GM21367 (cell line): ENCODE results near the gene DEFB108B.
"Not testable (repeated sequence)": the region's sequence is repeated elsewhere in the genome, so short reads cannot be mapped to it uniquely, and the experiment has no call there.

Experiments
- ATAC-seq: cut with Tn5 transposase; IDR thresholded peaks from one replicate; pipeline ENCODE4 v1.9.1; 2021; ENCODE audit not compliant: unreplicated experiment

DEFB108B gene

GRCh38 chr11:71832811-71833210 lies at the start of gene DEFB108B:
Gene DEFB108B (plus strand): TSS chr11:71833200. CDS start chr11:71833200, 0 bp downstream.
- ATAC-seq, result not testable (repeated sequence)

- ATAC-seq, result peak; percentile 35
Observed at GRCh38 chr11:71786114-71786847, 46.7 kb upstream of the DEFB108B start.

- peak; percentile 89 for ATAC-seq
Observed at GRCh38 chr11:71786848-71787097, 46.2 kb upstream of the DEFB108B start.

DNA sequence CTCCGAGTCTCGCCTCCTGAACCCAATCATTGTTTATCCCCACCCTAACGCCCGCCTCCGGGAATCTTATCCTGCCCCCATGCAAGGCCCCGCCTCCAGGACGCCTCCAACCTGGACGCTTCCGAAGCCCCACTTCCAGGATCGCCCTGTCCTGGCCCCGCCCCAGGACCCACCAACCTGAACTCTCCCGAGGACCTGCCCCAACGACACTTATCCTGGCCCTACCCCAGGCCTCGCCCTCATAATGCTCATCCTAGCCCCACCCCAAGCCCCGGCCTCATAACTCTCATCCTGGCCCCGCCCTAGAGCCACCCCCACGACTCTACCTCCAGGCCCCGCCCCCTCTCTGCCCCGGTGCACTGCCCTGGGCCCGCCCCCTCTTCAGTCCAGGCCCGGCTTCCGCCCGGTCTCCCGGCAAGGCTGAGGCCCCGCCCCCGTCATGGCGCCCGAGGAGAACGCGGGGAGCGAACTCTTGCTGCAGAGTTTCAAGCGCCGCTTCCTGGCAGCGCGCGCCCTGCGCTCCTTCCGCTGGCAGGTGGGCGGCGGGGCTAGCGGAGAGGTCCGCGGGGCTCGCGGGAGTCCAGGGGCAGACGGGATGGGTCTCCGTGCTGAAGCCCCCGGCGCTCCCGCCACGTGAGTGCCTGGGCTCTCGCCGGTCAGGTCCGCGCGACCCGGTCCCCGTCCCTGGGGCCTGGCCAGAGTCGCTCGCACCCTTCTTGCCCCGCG lies 45.7 kb upstream of the DEFB108B start:
- ATAC-seq, result peak; percentile 82

GRCh38 chr11:71787824-71788454 lies 45.1 kb upstream of the DEFB108B start:
- not testable (repeated sequence) for ATAC-seq

DNA sequence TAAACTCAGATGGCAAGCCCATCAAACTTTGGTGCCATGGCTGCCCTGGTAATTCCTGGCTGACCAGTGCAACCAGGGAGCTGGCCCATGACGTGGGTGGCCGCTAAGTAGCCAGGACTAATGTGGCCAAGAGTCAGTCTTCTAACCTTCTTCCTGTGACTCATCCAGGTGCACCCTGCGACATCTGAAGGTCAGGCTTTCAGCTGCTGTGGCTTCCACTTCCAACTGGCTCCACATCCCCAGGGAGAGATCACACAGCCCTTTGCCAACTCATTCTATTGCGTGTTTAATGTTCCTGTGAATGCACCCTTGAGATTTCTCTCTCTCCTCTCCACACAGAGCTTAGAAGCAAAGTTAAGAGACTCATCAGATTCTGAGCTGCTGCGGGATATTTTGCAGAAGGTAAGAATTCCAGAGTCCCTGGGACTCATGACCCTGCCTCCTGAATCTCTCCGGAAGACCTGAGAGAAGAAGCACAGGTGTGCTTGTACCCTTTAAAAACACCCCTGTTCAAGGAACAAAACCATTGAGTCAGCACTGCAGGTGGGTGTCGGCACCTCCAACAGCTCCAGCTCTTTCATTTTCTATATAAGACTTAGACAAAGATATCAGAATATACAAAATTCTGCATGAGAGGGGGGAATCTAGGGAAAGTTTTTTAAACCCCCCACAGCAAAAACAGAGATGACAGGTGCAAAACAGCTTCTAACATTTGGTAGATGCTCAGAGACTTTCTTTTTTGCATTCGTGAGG lies 43.4 kb upstream of the DEFB108B start:
- ATAC-seq, result not testable (repeated sequence)

DNA sequence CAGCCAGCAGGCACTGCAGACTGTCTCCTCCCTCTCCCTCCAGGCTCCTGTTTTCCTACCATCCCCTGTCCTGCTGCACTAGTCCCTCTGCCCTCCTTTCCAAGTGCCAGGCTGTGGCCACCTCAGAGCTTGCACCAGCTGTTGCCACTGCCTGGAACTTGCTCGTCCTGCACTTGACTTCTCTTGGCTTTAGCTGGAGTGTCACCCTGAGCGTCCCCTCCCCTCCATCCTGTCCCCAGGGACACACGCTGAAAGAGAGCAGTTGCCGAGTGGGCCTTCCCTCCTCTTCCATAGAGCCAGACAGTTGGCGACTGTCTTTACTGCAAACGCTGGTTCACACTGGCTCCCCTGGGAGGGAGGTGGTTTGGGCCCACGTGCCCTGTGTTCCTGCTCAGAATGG lies 41.9 kb upstream of the DEFB108B start:
- not testable (repeated sequence) for ATAC-seq

DNA sequence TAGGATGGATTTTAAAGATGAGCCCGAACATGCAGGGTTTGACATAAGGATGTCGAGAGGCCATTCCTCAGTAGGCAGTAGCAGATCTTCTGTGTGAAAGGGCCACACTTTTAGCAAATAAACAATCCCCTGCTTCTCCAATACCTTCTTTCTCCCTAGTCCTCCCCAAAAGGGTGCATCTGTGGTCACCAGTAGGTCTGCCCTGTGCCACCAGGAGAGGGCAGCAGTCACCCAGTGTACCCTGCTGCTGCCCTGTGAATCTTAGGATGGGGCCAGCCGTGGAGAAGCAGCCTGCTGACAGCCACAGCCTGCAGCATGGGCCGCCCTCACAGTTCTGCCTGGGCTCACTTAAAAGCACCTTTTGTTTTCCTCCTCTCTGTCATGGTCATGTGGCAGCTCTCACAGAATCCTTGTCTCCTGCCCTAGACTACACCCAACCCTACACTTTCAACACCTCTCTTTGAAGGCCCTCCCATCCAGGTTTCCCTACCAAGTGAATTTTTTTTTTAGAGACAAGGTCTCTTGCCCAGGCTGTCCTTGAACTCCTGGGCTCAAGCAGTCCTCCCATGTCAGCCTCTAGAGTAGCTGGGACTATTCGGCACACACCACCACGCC lies 40.3 kb upstream of the DEFB108B start:
- not testable (repeated sequence) for ATAC-seq

GRCh38 chr11:71794386-71795040 lies 38.5 kb upstream of the DEFB108B start:
- ATAC-seq, result not testable (repeated sequence)

GRCh38 chr11:71795236-71795635 lies 37.8 kb upstream of the DEFB108B start:
- not testable (repeated sequence) for ATAC-seq

DNA sequence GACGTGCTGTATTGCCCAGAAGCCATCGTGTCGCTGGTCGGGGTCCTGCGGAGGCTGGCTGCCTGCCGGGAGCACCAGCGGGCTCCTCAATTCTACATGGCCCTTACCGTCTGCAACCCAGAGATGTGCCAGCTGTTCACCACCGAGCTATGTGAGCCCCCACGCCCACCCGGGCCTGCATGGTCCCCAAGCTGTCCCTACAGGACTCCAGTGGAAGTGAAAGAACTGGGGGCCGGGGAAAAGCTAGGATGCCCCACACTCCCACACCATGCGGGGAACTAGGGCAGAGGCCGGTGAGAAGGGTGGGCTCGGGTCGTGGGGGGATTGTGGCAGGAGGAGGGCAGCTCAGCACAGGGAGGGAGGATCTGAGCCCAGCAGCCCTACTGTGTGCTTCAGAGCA lies 37.0 kb upstream of the DEFB108B start:
- ATAC-seq, result not testable (repeated sequence)

DNA sequence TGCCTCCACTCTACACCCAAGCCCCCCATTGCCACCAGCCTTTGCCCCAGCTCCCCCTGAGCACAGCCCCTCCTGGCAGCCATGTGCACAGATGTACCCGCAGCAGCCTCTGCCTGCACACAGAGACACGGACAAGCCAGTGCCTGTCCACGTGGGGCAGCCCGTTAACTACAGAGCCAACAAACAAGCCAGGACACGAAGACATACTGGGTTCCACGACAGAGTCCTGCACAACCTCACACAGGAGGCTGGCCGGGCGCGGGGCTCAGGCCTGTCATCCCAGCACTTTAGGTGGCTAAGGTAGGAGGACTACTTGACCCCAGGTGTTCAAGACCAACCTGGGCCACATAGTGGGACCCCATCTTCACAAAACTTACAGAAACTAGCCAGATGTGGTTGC lies 36.2 kb upstream of the DEFB108B start:
- not testable (repeated sequence) for ATAC-seq

GRCh38 chr11:71799556-71800128 lies 33.4 kb upstream of the DEFB108B start:
- ATAC-seq, result not testable (repeated sequence)

GRCh38 chr11:71800335-71800953 lies 32.6 kb upstream of the DEFB108B start:
- ATAC-seq, result not testable (repeated sequence)

- not testable (repeated sequence) for ATAC-seq
Observed at GRCh38 chr11:71801026-71801425, 32.0 kb upstream of the DEFB108B start.

DNA sequence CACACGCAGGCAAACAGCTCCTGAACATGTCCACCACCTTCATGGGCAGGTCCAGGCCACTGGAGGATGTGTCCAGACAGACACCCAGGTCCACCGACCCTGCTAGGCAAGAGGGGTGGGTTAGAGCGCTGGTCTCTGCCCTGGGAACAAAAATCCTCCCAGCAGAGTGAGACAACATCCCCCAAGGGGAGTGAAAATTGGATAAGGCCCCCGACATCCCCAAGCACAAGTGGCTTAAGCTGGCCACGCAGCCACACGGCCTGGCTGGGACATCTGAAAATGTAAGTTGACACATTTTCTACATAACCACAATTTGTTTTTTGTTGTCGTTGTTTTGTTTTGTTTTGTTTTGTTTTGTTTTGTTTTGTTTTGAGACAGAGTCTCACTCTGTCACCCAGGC lies 30.1 kb upstream of the DEFB108B start:
- not testable (repeated sequence) for ATAC-seq

DNA sequence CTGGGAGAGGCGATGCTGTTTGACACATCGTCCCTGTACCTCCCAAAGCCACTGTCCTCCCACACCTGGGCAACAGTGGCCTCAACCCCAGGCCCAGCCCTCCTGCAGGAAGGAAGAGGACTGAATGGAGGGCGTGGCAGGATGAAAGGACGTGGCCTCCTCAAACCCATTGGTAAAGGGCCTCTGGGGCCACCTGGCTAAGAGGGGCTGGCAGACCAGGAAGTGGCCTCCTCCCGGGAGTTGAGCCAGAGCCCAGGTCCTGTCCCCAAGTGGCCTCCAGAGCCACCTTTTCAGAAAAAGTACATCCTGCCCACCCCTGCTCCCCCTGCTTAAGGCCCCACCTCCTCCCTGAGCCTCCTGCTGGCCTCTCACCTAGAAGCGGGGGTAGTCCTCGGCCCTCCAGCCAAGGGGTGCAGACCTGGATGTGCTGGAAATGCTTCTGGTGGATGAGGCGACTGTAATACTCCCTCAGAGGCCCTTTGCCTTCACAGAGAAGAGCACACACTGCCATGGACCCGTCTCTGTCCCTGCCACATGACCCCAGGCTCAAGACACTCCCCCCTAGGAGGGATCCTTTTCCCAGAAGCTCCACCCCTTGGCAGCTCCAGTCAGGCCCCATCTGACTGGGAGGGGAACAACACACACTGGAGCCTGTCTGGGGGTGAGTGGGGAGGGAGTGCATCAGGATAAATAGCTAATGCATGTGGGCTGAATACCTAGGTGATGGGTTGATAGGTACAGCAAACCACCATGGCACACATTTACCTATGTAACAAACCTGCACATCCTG lies 28.6 kb upstream of the DEFB108B start:
- ATAC-seq, result not testable (repeated sequence)

DNA sequence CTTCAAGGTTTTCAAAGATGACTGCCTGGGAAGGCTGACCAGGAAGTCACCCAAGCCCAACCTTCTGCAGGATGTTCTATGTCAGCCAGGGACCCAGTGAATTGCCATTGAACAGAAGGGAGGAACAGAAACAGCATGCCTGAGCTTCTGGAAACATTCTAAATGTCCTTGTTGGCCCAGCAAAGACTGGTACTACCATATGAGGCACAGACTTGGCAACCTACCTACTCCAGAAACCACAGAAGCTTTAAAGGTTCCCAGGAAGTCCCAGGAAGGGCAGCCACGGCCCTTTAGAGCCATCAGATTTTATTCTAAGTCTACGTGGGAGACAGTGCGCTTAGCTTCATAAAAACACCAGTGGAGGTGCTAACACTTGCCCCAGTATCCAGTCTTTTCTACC lies 20.5 kb upstream of the DEFB108B start:
- ATAC-seq, result not testable (repeated sequence)
